Muscle of back (tissue), 11 donors: ENCODE results near the gene MSLN. TPM values are rescaled to one million over a fixed set of nuclear protein-coding genes. Genes with fewer than 3 reads are reported as not detected.
A peak's percentile ranks its signal among the peaks of the same experiment; 100 is the strongest.
"Not testable (repeated sequence)": the region's sequence is repeated elsewhere in the genome, so short reads cannot be mapped to it uniquely, and the experiment has no call there.

Experiments
- DNase-seq, 3 donors: peaks; one replicate each; pipeline versions ENCODE4 v3.0.0 to v3.0.0-alpha.2; 2013
- polyA plus RNA-seq, 10 donors: library from polyadenylated mRNA; unstranded; fragments of 120-200 nt; gene quantifications; one replicate each; pipeline ENCODE4 v1.2.1, GENCODE V29; 2013; ENCODE audit not compliant: insufficient read length in 10 of 10

The MSLN gene
- polyA plus RNA-seq, 10 donors = 0.28 to 3.8 (median 0.55) TPM

DNA sequence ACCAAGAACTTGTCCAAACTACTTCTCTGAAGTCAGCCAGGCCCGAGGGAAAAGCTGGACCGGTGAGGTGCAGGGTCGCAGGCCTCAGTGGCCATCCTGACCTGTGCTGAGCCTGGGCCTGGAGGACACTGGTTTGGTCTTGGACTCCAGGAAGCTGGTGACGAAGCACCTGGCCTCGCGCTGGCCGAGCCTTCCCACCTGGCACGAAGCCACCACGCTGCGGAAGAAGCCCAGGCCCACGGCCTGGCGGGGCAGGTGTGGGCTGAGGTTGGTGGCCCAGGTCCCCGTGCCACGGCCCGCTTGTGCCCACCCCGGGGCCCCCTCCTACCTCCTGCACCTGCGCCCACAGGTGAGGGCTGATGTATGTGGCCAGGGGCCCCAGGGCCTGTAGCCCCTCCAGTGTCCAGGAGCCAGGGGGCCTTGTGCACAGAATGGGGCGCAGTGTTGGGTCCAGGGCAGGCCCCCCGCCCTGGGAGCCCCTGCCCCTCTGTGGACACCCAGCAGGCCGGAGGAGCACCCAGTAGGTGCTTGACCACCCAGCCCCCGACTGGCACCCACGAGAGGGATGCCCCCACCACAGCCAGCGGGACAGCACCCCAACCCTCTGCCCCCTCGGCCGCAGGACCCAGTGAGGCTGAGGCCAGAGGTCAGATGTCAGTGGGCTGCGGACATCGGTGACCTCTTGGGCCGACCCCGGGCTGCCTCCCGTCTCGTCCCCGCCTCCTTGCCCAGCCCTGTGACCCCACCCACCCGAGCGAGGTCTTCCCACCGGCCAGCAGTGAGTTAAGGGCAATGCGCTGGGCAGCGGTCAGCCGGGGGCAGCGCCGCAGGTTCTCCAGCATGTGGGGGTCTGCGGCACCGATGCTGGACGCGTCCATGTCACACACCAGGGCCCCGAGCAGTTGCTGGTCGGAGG lies 13.8 kb downstream of the MSLN start:
- no peak for DNase-seq

DNA sequence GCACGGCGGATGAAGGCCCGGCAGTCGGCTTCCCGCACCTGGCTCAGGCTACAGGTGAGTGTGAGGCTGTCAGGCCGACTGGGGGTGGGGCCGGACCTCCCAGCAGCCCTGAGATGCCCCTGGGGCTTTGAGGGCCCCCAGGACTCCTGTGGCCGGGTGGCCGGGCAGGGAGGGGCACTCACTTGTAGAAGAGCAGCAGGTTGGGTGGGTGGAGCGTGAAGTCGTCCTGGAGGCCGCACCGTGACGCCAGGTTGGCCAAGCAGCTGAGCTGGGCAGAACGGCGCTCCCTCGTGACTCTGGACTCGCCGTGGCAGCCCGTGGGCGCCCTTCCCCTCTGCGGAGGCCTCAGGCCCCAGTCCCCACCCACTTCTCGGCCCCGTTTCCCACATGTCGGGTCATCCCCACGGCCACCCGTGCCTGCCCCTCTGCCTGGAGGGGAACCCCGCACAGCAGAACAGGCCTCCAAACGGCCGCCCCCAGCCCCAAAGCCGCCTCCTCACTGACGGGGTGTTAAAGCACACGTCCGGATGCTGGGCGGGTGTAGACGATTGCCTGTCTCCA lies 14.8 kb downstream of the MSLN start:
- DNase-seq = no peak

DNA sequence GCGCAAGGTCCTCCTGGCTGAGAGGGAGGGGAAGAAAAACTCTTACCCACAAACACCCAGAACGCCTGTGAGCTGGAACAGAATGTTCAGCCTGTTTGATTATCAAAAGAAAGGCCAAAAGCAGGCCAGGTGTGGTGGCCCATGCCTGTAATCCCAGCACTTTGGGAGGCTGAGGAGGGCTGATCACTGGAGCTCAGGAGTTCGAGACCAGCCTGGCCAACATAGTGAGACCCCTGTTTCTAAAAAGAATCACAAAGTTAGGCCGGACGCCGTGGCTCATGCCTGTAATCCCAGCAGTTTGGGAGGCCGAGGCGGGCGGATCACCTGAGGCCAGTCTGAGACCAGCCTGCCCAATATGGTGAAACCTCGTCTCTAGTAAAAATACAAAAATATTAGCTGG lies 15.8 kb downstream of the MSLN start:
- not testable (repeated sequence) for DNase-seq

DNA sequence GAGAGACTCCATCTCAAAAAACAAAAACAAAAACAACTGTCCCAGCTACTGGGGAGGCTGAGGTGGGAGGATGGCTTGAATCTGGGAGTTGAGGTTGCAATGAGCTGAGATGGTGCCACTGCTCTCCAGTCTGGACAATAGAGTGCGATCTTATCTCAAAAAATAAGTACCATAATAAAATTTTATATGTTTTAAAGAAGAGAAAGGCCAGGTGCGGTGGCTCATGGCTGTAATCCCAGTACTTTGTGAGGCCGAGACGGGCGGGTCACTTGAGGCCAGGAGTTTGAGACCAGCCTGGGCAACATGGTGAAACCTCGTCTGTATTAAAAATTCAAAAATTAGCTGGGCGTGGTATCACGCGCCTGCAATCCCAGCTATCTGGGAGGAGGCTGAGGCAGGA lies 16.3 kb downstream of the MSLN start:
- no peak for DNase-seq

DNA sequence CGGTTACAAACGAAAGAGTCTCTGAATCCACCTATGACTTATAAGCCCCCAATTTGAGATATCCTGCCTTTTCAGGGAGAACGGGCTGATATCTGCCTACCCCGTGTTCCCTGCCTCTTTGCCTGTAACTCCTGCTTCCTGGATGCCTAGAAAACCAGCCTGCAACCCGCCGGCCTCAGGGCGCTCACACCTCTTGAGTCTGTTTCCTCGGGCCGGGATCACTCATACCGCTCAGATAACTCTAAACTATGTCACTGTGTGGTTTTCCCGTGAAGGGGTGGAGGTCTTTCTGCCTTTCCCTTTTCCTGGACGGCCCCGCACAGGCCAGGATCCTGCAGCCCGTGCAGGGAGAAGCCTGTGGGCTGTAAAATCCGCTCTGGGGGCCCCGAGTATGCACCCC lies 17.3 kb downstream of the MSLN start:
- DNase-seq = no peak

DNA sequence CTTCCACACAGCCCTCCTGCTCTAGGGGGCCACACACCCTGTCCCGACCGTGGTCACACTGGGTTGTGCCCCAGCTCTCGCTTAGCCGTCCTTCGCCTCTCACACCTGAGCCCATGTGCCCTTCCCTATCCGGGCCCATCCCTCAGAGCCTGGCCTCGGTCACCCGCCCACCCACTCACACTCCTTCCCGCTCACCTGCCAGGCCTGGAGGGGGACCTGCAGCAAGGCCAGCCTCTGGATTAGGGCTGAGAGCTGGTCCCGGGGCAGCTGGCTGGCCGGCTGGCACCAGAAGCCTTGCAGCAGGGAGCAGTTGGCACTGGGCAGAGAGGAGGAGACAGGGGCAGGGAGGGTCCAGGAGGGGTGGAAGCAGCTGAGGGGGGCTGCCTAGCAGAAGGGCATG lies 17.9 kb downstream of the MSLN start:
- DNase-seq = no peak

DNA sequence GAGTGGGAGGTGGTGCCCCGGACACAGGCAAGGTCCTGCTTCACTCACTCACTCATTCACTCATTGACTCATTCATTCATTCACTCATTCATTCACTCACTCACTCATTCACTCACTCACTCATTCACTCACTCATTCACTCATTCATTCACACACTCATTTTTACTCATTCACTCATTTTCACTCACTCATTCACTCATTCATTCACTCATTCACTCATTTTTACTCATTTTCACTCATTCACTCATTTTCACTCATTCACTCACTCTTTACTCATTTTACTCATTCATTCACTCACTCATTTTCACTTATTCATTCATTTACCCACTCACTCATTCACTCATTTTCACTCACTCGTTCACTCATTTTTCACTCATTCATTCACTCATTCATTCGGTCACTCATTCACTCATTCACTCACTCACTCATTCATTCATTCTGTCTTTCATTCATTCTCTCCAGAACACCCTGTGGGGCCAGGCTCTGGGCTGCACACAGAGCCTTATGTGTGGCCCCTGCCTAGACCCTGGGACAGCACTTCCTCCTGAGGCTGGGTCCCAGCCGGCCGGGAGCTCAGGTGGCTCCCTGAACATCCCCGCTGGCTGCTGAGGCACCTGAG lies 18.5 kb downstream of the MSLN start:
- DNase-seq = no peak

DNA sequence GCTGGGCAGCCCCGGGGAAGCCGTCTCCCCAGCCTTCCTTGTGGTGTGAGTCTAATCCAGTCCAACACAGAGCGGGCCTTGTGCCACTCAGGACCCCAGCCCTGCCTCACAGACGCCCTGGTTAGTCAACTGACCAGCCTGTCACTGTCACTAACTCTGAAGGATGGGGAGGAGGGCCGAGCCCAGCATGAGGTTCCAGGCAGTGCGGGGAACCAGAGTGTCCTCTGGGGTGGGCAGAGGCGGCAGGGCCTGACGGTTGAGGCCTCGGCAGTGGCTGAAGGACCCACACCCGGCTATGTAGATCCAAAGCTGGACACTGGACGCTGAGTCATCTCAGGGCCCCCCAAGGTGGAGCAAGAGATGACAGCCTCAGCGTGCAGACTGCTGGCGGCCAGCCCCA lies 19.0 kb downstream of the MSLN start:
- DNase-seq = no peak

DNA sequence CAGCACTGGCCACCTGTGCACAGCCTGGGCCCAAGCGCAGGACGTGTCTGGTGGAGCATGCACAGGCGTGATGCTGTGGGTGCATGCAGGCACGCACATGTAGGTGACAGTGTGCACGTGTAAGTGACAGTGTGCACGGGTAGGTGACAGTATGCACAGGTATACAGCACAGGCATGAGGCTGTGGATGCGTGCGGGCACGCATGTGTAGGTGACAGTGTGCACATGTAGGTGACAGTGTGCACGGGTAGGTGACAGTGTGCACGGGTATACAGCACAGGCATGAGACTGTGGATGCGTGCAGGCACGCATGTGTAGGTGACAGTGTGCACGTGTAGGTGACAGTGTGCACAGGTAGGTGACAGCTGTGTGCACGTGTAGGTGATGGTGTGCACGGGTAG lies 19.8 kb downstream of the MSLN start:
- no peak for DNase-seq

DNA sequence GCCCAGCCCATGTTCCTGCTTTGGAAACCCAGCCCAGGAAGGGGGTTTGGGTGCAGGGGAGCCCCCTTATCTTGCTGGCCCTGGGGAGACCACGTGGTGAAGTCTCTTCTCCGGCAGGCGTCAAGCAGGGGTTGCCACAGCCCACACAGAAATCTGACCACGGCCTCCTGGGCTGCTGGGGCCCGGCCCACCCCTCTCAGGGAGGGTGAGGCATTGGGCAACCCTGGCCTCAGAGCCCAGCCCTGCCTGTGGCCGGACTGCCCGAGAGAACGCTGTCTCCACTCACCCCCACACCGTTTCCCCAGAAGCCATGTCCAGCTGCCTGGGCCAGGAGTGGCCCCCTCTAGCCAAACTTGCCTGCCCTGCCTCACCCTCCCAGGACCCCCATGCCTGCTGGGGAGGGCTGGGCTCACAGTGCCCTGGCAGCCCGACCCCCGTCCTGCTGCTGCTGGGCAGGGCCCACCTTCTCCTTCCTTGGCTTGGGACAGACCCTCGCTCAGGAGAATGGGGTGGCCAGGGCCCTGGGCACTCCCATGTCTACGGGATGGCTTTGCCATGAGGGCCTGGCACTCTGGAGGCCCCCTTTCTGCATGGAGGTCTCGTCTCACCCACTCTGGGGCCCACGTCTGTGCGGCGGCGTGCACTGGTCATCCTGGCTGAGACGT lies 20.9 kb downstream of the MSLN start:
- no peak for DNase-seq

DNA sequence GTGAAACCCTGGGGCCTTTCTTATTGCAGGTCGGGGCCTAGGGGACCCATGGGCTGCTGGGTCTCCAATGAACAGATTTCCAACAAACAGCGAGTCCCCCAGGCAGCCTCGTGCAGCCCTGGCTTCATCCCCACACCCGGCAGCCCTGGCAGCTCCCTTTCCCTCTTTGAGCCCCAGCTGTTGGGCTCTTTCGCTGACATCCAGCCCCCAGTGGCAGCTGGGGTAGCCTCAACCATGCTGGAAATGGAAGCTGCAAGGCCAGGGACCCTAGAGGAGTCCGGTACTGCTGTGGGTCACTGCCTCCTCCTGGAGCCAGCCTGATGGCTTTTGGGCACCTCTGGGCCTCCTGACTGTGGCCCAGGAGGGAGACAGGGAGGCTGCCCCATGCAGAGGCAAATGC lies 21.7 kb downstream of the MSLN start:
- DNase-seq = no peak

DNA sequence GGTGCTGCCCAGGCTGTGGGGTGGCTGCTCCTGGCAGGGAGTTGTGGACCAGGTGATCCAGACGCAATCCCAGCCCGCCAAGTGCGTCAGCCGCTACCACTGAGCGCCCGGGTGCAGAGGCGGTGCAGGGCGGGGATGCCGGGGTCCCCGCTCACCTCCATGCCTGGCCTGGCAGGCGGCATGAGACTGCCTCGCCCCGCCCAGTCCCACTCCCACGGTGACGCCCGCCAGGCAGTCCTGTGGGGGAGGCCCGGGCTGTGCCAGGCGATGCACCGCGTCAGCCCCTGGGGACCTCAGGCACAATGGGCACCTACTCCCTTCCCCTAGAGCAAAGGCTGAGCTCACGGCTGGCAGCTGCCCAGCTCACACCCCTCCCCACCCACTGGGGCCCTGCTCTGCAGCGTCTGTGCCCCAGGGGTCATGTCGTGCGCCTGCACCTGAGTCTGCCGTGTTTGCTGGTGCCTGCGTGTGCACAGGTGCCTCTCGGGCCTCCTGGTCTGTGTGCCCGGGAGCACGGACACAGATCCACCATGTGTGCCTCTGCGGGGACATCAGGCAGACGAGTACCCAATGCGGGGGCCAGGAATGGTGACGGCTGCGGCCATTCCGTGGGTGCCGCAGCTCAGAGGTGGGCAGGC lies 22.4 kb downstream of the MSLN start:
- no peak for DNase-seq

DNA sequence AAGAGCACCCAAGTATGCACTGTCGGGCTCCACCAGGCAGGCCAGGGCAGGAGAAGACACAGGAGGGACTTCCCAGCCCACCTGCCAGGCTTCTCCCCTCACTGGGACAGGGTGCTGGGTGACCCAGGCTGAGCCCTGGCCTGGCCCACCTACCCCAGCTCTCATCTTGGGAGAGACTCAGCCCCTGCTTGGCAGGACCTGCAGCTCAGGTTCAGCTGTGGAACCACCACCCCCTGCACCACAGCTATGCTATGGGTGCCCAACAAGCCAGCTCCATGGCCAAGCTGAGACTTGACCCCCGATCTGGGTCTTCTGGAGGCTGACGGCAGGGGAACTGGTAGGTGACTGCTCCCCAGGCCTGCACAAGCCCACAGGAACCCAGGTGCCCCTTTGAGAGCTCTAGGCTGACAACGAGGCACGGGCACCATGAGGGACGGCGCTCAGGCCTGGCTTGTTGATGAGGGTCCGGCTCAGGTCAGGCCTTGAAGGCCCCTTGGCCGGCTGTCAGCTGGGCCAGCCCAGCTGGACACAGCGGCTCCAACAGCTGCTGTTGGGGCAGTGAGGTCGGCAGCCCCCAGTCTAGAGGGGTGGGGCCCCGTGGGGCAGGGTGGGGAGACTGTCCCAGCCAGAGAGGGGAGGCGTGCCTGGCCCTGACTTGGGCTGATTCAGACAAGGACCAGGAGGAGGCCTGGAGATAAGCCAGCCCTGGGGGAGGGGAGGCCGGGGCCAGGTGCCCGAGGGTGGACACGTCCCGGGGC lies 23.0 kb downstream of the MSLN start:
- no peak for DNase-seq

DNA sequence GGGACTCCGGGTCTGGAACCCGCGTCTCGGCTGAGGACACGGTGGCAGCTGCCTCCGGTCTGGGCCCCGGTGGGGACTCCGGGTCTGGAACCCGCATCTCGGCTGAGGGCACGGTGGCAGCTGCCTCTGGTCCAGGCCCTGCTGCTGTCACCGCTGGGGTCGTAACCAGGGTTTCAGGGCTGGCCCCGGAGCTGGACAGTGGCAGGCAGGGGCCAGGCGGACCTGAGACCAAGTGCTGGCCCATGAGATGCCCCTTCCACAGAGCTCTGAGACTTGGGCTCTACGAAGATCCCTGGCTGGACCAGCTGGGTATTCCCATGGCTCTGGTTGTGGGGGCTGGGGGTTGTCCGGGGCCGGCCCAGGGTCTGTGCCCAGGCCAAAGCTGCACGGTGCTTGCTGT lies 23.9 kb downstream of the MSLN start:
- DNase-seq = no peak

DNA sequence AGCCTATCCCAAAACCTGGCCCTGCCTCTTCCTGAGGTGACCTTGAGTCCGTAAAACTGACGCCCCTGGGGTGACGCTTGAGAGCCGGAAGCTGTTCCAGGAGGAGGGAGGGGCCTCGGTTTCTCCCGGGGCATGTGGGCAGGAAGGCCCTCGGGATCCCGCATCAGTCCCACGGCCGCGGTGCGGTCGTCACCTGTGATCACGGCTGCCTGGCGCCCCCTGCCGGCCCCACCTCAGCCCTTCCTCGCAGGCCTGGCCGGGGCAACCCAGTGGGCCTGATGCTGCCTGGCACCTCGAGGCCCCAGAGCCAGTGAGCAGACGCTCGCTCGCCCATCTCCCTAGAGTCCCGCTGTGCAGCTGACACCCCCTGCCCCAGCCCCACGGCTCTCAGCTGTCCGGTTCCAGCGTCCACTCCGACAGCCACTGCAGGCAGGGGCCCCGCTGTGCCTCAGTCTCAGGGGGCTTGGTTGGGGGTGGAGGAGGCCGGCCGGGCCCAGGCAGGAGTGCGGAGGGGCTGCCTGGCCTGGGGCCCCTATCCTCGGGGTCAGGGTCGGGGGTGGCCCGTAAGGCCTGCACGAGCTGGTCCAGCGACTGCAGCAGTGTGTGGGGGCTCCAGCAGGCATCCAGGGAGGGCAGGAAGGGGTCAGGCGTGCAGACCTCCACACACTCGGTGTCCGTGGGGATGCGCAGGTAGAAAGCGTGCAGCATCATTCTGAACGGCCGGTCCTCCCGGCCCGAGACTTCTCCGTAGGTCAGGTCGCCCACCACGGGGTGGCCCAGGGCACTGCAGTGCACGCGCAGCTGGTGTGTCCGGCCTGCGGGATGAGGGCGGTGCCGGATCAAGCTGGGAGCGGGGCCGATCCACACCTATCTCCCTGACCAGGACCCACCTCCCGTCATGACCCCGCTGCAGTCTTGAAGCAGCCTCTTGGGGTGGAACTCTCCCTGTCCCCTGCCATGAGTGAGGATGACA lies 25.3 kb downstream of the MSLN start:
- peak in 1 of 3 donors; percentile 30 for DNase-seq

DNA sequence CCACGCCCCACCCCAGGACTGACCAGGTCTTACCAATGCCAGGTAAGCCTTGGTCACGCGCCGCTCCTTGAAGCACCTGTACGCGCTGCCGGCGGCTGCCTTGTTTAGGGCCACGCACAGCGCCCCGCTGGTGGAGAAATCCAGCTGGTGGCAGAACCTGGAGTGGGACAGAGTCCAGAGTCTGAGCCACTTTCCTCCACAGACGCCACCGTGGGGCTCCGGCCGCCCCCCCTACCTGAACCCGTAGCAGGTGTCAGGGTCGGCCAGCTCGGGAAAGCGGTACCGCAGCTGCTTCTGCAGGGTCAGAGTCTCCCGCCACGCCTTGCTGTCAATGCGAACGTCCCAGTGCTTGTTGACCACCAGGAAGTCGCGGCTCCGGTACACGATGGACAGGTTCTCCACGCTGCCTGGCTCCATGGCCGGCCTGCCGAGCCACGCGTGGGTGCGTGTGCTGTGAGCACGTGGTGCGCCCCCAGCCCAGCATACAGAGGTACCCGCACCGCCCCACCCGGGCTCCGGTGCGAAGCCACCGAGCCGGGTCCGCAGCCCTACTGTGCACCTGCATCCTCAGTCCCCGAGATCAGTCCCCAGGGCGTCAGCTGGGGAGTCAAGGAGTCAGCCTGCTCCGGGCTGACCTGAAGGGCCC lies 26.9 kb downstream of the MSLN start:
- no peak for DNase-seq

DNA sequence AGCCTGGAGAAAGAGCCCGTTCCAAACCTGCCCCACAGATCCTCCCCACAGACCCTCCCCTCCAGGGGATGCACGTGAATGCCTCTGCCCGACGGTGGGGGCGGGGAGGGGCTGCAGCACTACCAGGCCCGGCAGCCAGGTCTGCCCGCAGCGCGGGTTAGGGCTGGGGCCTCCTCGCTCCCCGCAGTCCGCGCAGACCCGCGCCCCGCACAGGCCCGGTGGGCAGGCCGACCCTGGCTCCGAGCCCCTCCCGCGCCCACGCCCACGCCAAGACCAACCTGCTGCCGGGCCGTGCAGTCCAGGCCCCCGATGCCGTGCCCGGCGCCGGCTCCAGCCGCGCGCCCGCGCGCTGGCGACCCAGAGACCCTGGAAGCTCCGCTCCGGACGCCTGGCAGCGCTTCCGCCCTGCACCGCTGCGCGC lies 27.5 kb downstream of the MSLN start, which contains the start of gene RPUSD1:
RPUSD1 (minus strand) TSS at position 404 of the 421 bp plus-strand sequence. CDS start 644 bp downstream, outside the sequence.
- no peak for DNase-seq

DNA sequence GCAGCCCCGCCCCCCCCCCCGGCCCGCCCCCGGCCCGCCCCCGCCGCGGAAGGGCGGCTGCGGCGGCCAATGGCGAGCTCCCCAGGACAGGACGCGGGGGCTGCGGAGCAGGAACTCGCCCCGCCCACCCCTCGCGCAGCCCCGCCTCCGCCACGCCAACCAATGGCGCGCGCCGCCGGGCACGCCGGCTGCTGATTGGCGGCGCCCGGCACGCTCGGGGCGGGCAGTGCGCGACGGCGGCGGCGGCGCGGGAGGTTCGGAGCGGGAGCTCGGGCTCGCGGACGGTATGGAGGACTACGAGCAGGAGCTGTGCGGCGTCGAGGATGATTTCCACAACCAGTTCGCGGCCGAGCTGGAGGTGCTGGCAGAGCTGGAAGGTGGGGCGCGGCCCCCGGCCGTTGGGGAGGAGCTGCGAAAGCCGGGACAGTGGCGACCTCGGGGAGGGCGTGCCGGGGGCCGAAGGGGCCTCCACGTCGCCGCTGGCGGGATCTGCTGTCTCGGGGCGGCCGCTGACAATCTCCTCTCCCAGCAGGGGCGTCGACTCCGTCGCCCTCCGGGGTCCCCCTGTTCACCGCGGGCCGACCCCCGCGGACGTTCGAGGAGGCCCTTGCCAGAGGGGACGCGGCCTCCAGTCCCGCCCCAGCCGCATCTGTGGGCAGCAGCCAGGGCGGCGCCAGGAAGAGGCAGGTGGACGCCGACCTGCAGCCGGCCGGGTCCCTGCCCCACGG lies 28.0 kb downstream of the MSLN start, which contains the start of gene CHTF18:
CHTF18 (plus strand) TSS at position 222 of the 728 bp plus-strand sequence; CDS start at position 287, 65 bp downstream.
- peak; percentile 93 to 95 (median 94) for DNase-seq
